Heart left ventricle (tissue), 13 donors: ENCODE results near the gene SLC32A1.

Source experiments
- POLR2A ChIP-seq, 2 donors: fragments of 450-650 bp; IDR thresholded peaks; one replicate each; pipeline ENCODE4 v1.6.1; 2017; ENCODE audit warnings: antibody characterized with exemption in 2 of 2, mild to moderate bottlenecking in 2 of 2, moderate library complexity in 2 of 2
- TF ChIP-seq, protein P1 (sequence below), 12 donors: fragments of 200-600 bp; sonication (generic) in 4 of 12; IDR thresholded peaks; one replicate each; pipeline versions ENCODE4 v1.5.0 to v1.8.0; 2018 to 2022; ENCODE audit warnings: antibody characterized with exemption in 12 of 12, mild to moderate bottlenecking in 5 of 12
- donor health status: ischemic (EF 13 %, LVEDD 7.1; RV severe dilation, severe dysfunction).
- donor health status: DM: no; HTN: yes; CAD: no.
- donor health status: DM: no; HTN: no; CAD: no.
- donor health status: ischemic (EF 25% LVEDD 6.9; RV normal size, moderate dysfunction).
- donor health status: ischemic (EF 25% LVEDD 5.7; RV mildly dilated, moderate dysfunction).
- donor health status: ischemic (EF 35%, LVEDD 5.7; RV mildly dilated, moderate dysfunction).
- donor health status: nonischemic (EF 11% LVEDD 7.7; RV severe dilation, severe dysfunction).
- donor health status: DM: yes; HTN: yes; CAD: no.
- donor health status: PGD.
- donor health status: ischemic (EF 29% LVEDD 5.4; RV normal size, mild dysfunction).
- donor health status: nonischemic (EF 23%, LVEDD 6.1; RV moderate dilation, normal function).

GRCh38 chr20:38728191-38728781 lies 4.0 kb downstream of the SLC32A1 start:
- TF ChIP-seq POLR2A (IDR thresholded peaks at IDR 0.05) = no peak
- TF ChIP-seq, protein P1, sequence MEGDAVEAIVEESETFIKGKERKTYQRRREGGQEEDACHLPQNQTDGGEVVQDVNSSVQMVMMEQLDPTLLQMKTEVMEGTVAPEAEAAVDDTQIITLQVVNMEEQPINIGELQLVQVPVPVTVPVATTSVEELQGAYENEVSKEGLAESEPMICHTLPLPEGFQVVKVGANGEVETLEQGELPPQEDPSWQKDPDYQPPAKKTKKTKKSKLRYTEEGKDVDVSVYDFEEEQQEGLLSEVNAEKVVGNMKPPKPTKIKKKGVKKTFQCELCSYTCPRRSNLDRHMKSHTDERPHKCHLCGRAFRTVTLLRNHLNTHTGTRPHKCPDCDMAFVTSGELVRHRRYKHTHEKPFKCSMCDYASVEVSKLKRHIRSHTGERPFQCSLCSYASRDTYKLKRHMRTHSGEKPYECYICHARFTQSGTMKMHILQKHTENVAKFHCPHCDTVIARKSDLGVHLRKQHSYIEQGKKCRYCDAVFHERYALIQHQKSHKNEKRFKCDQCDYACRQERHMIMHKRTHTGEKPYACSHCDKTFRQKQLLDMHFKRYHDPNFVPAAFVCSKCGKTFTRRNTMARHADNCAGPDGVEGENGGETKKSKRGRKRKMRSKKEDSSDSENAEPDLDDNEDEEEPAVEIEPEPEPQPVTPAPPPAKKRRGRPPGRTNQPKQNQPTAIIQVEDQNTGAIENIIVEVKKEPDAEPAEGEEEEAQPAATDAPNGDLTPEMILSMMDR (IDR thresholded peaks at IDR 0.05) = no peak
